ENCODE measurements around the gene C3orf70.

DNA sequence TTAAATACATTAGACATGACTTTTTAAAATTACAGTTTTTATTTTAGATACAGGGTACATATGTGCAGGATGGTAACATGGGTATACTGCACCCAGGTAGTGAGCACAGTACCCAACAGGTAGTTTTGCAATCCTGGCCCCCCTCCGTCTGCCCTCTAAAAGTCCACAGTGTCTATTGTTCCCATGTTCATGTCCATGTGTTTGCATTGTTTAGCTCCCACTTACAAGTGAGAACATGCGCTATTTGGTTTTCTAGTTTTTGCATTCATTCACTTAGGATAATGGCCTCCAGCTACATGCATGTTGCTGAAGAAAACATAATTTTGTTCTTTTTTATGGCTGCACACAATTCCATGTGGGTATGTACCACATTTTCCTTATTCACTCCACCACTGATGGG lies 23.8 kb downstream of the C3orf70 start:
- TF ChIP-seq POLR2A (IDR thresholded peaks at IDR 0.05): no peak
- TF ChIP-seq, protein P1, sequence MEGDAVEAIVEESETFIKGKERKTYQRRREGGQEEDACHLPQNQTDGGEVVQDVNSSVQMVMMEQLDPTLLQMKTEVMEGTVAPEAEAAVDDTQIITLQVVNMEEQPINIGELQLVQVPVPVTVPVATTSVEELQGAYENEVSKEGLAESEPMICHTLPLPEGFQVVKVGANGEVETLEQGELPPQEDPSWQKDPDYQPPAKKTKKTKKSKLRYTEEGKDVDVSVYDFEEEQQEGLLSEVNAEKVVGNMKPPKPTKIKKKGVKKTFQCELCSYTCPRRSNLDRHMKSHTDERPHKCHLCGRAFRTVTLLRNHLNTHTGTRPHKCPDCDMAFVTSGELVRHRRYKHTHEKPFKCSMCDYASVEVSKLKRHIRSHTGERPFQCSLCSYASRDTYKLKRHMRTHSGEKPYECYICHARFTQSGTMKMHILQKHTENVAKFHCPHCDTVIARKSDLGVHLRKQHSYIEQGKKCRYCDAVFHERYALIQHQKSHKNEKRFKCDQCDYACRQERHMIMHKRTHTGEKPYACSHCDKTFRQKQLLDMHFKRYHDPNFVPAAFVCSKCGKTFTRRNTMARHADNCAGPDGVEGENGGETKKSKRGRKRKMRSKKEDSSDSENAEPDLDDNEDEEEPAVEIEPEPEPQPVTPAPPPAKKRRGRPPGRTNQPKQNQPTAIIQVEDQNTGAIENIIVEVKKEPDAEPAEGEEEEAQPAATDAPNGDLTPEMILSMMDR (IDR thresholded peaks at IDR 0.05): no peak
